CD4-positive, CD25-positive, alpha-beta regulatory T cell (primary cell): ENCODE data around the gene AFAP1L1. TPM values are rescaled to one million over a fixed set of nuclear protein-coding genes. Genes with fewer than 3 reads are reported as not detected.
"Not testable (repeated sequence)": the region's sequence is repeated elsewhere in the genome, so short reads cannot be mapped to it uniquely, and the experiment has no call there.

Experiments
- ATAC-seq, 2 donors: fragments of 150-1000 bp; cut with Tn5 transposase; one replicate each; pipeline ENCODE4 v1.10.0; 2021; ENCODE audit warnings: low read depth in 2 of 2, moderate number of reproducible peaks in 2 of 2, moderate library complexity in 1 of 2
- DNase-seq, 3 donors: peaks; one replicate each; pipeline versions ENCODE4 v3.0.0 to v3.0.0-alpha.2; 2012 to 2022; ENCODE audit warnings: mixed read lengths in 1 of 3
- H3K27ac ChIP-seq: one replicate; pipeline ENCODE4 v1.7.0; 2013; ENCODE audit warnings: mild to moderate bottlenecking, low read length; ENCODE audit not compliant: insufficient read depth, poor library complexity, severe bottlenecking
- H3K27me3 ChIP-seq: one replicate; pipeline ENCODE4 v1.7.0; 2013; ENCODE audit warnings: low read length; ENCODE audit not compliant: control insufficient read depth, insufficient read depth
- H3K36me3 ChIP-seq: one replicate; pipeline ENCODE4 v1.7.0; 2013; ENCODE audit warnings: mild to moderate bottlenecking, low read length, moderate library complexity; ENCODE audit not compliant: control insufficient read depth, insufficient read depth
- H3K4me1 ChIP-seq: 2 replicates; pipeline ENCODE4 v1.7.0; 2013; ENCODE audit warnings: mild to moderate bottlenecking, low read length; ENCODE audit not compliant: insufficient read depth, control insufficient read depth, poor library complexity, severe bottlenecking
- H3K4me3 ChIP-seq: one replicate; pipeline ENCODE4 v1.7.0; 2013; ENCODE audit warnings: low read depth, mild to moderate bottlenecking, low read length, moderate library complexity
- H3K9me3 ChIP-seq, 2 experiments: 1 replicate in 1 of 2; 2 replicates in 1 of 2; pipeline ENCODE4 v1.7.0; 2013; ENCODE audit warnings: low read length in 2 of 2, mild to moderate bottlenecking in 1 of 2, moderate library complexity in 1 of 2; ENCODE audit not compliant: control insufficient read depth in 2 of 2
- H3K27ac Mint-ChIP-seq, 3 donors: one replicate each; pipeline ENCODE4 v1.8.0; 2020 to 2022; ENCODE audit warnings: mild to moderate bottlenecking in 3 of 3, mixed read lengths in 3 of 3, moderate library complexity in 2 of 3
- H3K27me3 Mint-ChIP-seq: one replicate; pipeline ENCODE4 v1.8.0; 2022; ENCODE audit warnings: mild to moderate bottlenecking, mixed read lengths
- H3K36me3 Mint-ChIP-seq: one replicate; pipeline ENCODE4 v1.8.0; 2020; ENCODE audit warnings: mixed read lengths
- H3K4me1 Mint-ChIP-seq, 4 donors: one replicate each; pipeline ENCODE4 v1.8.0; 2020 to 2022; ENCODE audit warnings: mixed read lengths in 4 of 4, mild to moderate bottlenecking in 1 of 4
- H3K4me3 Mint-ChIP-seq, 4 donors: one replicate each; pipeline ENCODE4 v1.8.0; 2020 to 2022; ENCODE audit warnings: mild to moderate bottlenecking in 4 of 4, mixed read lengths in 4 of 4, moderate library complexity in 3 of 4
- H3K9me3 Mint-ChIP-seq, 7 donors: one replicate each; pipeline ENCODE4 v1.8.0; 2020 to 2022; ENCODE audit warnings: mixed read lengths in 7 of 7, mild to moderate bottlenecking in 3 of 7, moderate library complexity in 2 of 7
- polyA plus RNA-seq, 4 donors: library from polyadenylated mRNA; unstranded; fragments of 300-500 nt; fragmentation: Illumina TruSeq; gene quantifications; one replicate each; pipeline ENCODE4 v1.2.3, GENCODE V29; 2021
- total RNA-seq: library from RNA; stranded (reverse); gene quantifications from one replicate; pipeline ENCODE4 v1.2.3, GENCODE V29; 2022

Gene AFAP1L1
- total and polyA plus RNA-seq, 5 donors from 2014 or later = 0.14 TPM; not detected in 4

DNA sequence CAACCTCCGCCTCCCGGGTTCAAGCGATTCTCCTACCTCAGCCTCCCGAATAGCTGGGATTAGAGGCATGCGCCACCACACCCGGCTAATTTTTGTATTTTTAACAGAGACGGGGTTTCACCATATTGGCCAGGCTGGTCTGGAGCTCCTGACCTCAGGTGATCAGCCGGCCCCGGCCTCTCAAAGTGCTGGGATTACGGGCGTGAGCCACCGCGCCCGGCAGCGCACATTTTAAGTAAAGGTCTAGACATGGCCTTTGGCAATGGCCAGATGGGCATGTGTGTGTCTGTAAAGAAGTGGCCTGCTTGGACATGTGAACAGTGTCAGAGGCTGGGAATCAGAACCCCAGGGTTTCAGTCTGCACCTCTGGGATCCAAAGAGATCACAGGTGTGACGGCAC lies 1.1 kb downstream of the AFAP1L1 start:
- peaks cover 9 to 12% of the 10 kb centered on the region in 2 experiments for H3K9me3 ChIP-seq
- H3K4me1 ChIP-seq = peaks cover 12% of the 10 kb centered on the region
- peaks cover 63% of the 10 kb centered on the region for H3K27me3 Mint-ChIP-seq
- H3K27ac ChIP-seq, H3K36me3 Mint-ChIP-seq, H3K9me3 Mint-ChIP-seq, DNase-seq, H3K4me3 ChIP-seq, ATAC-seq, H3K36me3 ChIP-seq, H3K27ac Mint-ChIP-seq: not testable (repeated sequence)
- peaks cover 31% of the 10 kb centered on the region for H3K27me3 ChIP-seq
- H3K4me1 Mint-ChIP-seq = peaks cover 0 to 15% (median 4%) of the 10 kb centered on the region in 4 donors
- peak overlapping the region in 1 of 4 donors; percentile 90 for H3K4me3 Mint-ChIP-seq

DNA sequence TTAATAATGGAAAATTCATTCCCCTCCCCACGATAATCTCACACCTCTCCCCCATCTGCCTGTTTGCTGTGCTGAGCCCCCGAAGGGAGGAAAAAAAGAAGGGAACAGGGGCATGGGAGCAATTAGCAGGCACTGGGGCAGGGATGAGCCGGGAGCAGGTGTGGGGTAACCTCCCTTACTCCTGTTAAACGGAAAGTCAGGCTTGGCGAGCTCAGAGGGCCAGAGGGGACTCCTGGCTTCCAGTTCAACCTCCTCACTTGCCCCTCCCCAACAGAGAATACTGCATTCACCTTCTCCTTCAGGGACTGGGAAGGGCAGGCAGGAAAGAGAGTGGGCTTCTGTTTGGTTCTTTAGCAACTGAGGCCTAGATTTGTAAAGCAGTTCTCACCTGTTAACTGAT lies 1.6 kb downstream of the AFAP1L1 start:
- H3K4me3 Mint-ChIP-seq = no peak overlapping the region
- DNase-seq = no peak
- no peak overlapping the region for H3K27ac Mint-ChIP-seq
- ATAC-seq = no peak
- H3K4me1 Mint-ChIP-seq = peaks cover 0 to 15% (median 4%) of the 10 kb centered on the region in 4 donors
- Histone ChIP-seq H3K27ac (no peak overlapping the region), H3K36me3 (no peaks in the 10 kb centered on the region), H3K4me1 (peaks cover 12% of the 10 kb centered on the region), H3K27me3 (peaks cover 29% of the 10 kb centered on the region), H3K4me3 (no peak overlapping the region), H3K9me3 (peaks cover 7 to 10% of the 10 kb centered on the region in 2 experiments)
- H3K27me3 Mint-ChIP-seq = peaks cover 61% of the 10 kb centered on the region
- H3K9me3 Mint-ChIP-seq = peaks cover 0 to 6% (median 2%) of the 10 kb centered on the region in 7 donors
- peaks cover 3% of the 10 kb centered on the region for H3K36me3 Mint-ChIP-seq

DNA sequence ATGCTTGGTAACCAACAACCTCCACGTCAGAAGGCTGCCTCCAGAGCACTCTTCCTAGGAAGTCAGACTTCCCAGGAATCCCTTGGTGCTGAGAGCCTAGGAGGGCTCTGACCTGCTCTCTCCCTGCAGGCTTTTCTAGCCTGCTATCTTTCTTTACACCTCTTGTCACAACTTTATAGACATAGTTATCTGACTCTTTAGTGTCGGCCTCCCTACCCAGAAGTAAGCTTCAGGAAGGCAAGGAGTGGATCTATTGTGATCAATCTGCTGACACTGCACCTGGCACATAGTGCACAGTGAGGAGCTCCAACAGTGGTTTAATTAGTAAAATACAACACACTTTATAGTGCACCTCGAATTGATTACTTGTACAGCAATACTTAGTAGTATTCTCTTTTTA lies 2.3 kb downstream of the AFAP1L1 start:
- peaks cover 65% of the 10 kb centered on the region for H3K27me3 Mint-ChIP-seq

DNA sequence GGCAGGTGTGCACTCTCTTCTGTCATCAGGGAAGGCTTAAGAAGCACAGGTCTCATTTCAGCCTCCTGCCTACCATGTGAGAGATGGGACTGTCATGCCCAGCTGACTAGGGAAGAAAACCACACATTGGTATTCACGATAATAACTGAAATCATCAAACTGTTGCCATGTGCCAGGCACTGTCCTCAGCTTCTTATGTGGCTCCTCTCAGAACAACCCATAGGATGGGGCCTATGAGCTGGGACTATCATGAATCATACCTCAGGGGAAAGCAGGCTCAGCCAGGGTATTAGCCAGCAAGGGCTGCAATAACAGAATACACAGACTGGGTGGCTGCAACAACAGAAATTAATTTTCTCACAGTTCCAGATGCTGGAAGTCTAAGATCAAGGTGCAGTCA lies 3.3 kb downstream of the AFAP1L1 start:
- H3K36me3 ChIP-seq = no peaks in the 10 kb centered on the region
- no peak overlapping the region for H3K27ac ChIP-seq
- Mint-ChIP-seq H3K4me1 (peaks cover 0 to 15% (median 4%) of the 10 kb centered on the region in 4 donors), H3K27ac (no peak overlapping the region), H3K27me3 (peaks cover 68% of the 10 kb centered on the region), H3K9me3 (peaks cover 0 to 1% (median 0%) of the 10 kb centered on the region in 7 donors), H3K4me3 (no peak overlapping the region), H3K36me3 (no peaks in the 10 kb centered on the region)
- no peak overlapping the region for H3K4me3 ChIP-seq
- peaks cover 12% of the 10 kb centered on the region for H3K4me1 ChIP-seq
- no peak for DNase-seq
- ATAC-seq = no peak
- peaks cover 29% of the 10 kb centered on the region for H3K27me3 ChIP-seq
- no peaks in the 10 kb centered on the region for H3K9me3 ChIP-seq

More for the DNA sequence above, 2.3 kb downstream of the AFAP1L1 start:
- Histone ChIP-seq H3K27me3 (peaks cover 27% of the 10 kb centered on the region), H3K36me3 (no peaks in the 10 kb centered on the region), H3K4me1 (peaks cover 12% of the 10 kb centered on the region), H3K9me3 (peaks cover under 1 to 3% of the 10 kb centered on the region in 2 experiments), H3K4me3 (no peak overlapping the region), H3K27ac (no peak overlapping the region)
- peaks cover 0 to 4% (median 0%) of the 10 kb centered on the region in 7 donors for H3K9me3 Mint-ChIP-seq
- ATAC-seq (no peak), DNase-seq (no peak)
- peak overlapping the region in 1 of 3 donors; percentile 77 for H3K27ac Mint-ChIP-seq
- peaks cover 3% of the 10 kb centered on the region for H3K36me3 Mint-ChIP-seq
- no peak overlapping the region for H3K4me3 Mint-ChIP-seq
- peaks cover 0 to 15% (median 4%) of the 10 kb centered on the region in 4 donors for H3K4me1 Mint-ChIP-seq

- no peak overlapping the region for H3K27ac ChIP-seq
- no peak overlapping the region for H3K27ac Mint-ChIP-seq
- ATAC-seq (no peak), DNase-seq (no peak)
- H3K9me3 ChIP-seq = no peaks in the 10 kb centered on the region
- H3K27me3 Mint-ChIP-seq = peaks cover 45% of the 10 kb centered on the region
- H3K9me3 Mint-ChIP-seq = peaks cover 0 to 2% (median 0%) of the 10 kb centered on the region in 7 donors
- no peak overlapping the region for H3K4me3 Mint-ChIP-seq
- H3K36me3 Mint-ChIP-seq = no peaks in the 10 kb centered on the region
- no peaks in the 10 kb centered on the region for H3K4me1 Mint-ChIP-seq
- no peaks in the 10 kb centered on the region for H3K36me3 ChIP-seq
- peaks cover 29% of the 10 kb centered on the region for H3K27me3 ChIP-seq
- H3K4me3 ChIP-seq = no peak overlapping the region
- H3K4me1 ChIP-seq = no peaks in the 10 kb centered on the region
Measured at GRCh38 chr5:149277801-149278200, 6.1 kb downstream of the AFAP1L1 start.

DNA sequence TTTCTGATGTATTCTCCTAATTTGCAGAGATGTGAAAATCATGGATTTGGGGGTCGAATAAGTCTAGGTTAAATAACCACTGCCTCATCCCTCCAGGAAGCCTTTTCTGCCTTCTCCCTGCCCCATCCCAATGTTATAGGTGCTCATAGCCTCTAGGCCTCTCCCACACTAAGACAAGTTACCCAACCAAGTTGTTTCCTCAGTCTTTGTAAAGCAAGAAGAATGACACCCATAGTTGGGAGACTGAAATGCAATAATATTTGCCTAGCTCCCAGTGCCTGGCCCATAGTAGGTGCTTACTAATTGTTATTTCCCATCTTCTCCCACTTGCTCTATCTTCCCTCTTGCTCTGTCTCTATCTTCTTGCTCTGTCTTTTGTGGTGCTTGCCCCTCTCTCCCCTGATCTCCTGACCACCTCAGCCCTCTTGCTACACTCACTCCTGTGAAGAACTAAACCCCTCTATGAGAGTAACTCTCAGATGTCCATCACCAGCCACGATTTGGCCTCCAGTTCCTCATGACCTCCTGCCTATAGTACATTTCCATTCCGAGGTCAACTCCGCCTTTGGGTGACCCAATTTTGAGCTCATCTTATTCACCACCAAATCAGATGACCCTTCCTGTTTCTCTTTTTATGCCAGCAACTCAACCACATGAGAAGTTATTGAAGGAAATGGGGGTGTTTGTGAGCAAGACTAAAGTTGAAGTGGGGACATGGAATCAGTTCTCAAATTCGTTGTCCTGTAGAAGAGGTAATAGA lies 7.0 kb downstream of the AFAP1L1 start:
- no peaks in the 10 kb centered on the region for H3K36me3 Mint-ChIP-seq
- H3K9me3 Mint-ChIP-seq = peaks cover 0 to 2% (median 0%) of the 10 kb centered on the region in 7 donors
- Histone ChIP-seq H3K4me1 (no peaks in the 10 kb centered on the region), H3K36me3 (no peaks in the 10 kb centered on the region), H3K4me3 (no peak overlapping the region), H3K9me3 (no peaks in the 10 kb centered on the region), H3K27ac (no peak overlapping the region), H3K27me3 (peaks cover 26% of the 10 kb centered on the region)
- no peak for ATAC-seq
- H3K27ac Mint-ChIP-seq = no peak overlapping the region
- DNase-seq = no peak
- no peak overlapping the region for H3K4me3 Mint-ChIP-seq
- H3K4me1 Mint-ChIP-seq = no peaks in the 10 kb centered on the region
- peaks cover 36% of the 10 kb centered on the region for H3K27me3 Mint-ChIP-seq

GRCh38 chr5:149279661-149280060 lies 8.0 kb downstream of the AFAP1L1 start:
- ATAC-seq (no peak), DNase-seq (no peak)
- Mint-ChIP-seq H3K36me3 (no peaks in the 10 kb centered on the region), H3K27me3 (peaks cover 29% of the 10 kb centered on the region), H3K9me3 (peaks cover 0 to 2% (median 0%) of the 10 kb centered on the region in 7 donors), H3K4me1 (no peaks in the 10 kb centered on the region), H3K4me3 (no peak overlapping the region), H3K27ac (no peak overlapping the region)
- H3K27me3 ChIP-seq = peaks cover 23% of the 10 kb centered on the region
- H3K27ac ChIP-seq = no peak overlapping the region
- no peak overlapping the region for H3K4me3 ChIP-seq
- no peaks in the 10 kb centered on the region for H3K36me3 ChIP-seq
- H3K9me3 ChIP-seq = no peaks in the 10 kb centered on the region
- no peaks in the 10 kb centered on the region for H3K4me1 ChIP-seq

DNA sequence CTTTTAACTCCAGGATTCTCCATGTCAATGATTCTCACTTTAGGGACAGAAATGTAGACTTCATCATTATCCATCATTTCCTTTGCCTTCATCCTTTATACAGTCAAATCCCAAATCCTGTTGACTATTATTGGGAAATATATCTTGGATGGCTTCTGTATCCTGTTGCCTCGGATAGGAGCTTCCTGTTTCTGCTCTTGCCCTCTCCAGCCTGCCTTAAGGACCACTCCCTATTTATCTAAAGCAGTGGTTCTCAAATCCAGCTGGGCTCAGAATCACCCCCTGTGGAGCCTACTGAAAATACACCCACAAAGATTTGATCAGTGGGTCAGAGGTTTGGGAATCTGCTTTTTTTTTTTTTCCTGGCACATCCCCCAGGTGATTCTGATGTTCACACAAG lies 8.5 kb downstream of the AFAP1L1 start:
- Mint-ChIP-seq H3K4me3 (no peak overlapping the region), H3K27ac (no peak overlapping the region), H3K36me3 (no peaks in the 10 kb centered on the region), H3K27me3 (peaks cover 29% of the 10 kb centered on the region), H3K9me3 (peaks cover 0 to 2% (median 0%) of the 10 kb centered on the region in 7 donors), H3K4me1 (no peaks in the 10 kb centered on the region)
- Histone ChIP-seq H3K4me3 (no peak overlapping the region), H3K9me3 (no peaks in the 10 kb centered on the region), H3K36me3 (no peaks in the 10 kb centered on the region), H3K27me3 (peaks cover 23% of the 10 kb centered on the region), H3K4me1 (no peaks in the 10 kb centered on the region), H3K27ac (no peak overlapping the region)
- no peak for DNase-seq
- ATAC-seq = no peak
